ENCODE data around the gene CEP72.
A peak's percentile ranks its signal among the peaks of the same experiment; 100 is the strongest.

Gene CEP72

GRCh38 chr5:661891-662750 is 50.0 kb downstream of the CEP72 start:
- DNase-seq, result no peak

GRCh38 chr5:662751-663435 is 50.8 kb downstream of the CEP72 start:
- DNase-seq, result no peak

GRCh38 chr5:663436-664342 is 51.5 kb downstream of the CEP72 start:
- DNase-seq, result no peak

GRCh38 chr5:664343-664993 is 52.3 kb downstream of the CEP72 start:
- no peak for DNase-seq

- no peak for DNase-seq
Observed at GRCh38 chr5:664994-665360, 52.8 kb downstream of the CEP72 start.

- no peak for DNase-seq
Observed at GRCh38 chr5:665541-665955, 53.4 kb downstream of the CEP72 start.

DNA sequence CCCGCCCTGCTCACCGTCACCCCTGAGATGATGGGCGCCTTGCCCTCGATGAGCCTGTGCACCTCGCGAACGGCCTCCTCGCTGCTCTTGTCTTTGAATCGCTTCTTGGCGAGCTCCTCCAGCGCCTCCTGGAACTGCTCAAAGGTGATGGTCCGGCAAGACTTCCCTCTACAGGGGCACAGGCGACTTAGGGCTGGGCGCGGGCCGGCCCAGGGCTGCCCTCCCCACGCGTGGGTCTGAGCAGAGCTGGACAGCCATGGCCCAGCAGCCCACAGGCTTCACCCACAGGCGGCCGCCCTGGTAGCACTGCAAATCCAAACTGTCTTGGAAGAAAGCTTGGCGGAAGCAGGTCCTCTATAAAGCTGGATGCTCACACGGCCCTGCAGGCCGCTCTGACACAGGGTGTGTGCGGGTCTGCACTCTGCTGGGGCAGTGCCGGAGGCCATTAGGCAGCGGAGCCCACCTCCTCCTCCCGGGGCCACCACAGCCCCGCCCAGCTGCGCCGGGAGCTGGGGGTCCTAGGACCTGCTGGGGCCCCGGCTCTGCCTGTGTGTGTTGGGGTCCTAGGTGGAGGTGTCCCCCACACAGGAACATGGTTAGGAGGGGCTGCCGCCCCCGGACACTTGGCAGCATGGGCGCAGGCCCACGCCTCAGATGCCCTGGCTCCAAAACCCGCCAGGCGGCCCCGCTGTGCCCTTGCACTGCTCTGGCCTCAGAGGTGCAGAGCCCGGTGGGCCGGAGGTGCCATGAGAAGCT is 54.0 kb downstream of the CEP72 start:
- DNase-seq, result no peak

DNA sequence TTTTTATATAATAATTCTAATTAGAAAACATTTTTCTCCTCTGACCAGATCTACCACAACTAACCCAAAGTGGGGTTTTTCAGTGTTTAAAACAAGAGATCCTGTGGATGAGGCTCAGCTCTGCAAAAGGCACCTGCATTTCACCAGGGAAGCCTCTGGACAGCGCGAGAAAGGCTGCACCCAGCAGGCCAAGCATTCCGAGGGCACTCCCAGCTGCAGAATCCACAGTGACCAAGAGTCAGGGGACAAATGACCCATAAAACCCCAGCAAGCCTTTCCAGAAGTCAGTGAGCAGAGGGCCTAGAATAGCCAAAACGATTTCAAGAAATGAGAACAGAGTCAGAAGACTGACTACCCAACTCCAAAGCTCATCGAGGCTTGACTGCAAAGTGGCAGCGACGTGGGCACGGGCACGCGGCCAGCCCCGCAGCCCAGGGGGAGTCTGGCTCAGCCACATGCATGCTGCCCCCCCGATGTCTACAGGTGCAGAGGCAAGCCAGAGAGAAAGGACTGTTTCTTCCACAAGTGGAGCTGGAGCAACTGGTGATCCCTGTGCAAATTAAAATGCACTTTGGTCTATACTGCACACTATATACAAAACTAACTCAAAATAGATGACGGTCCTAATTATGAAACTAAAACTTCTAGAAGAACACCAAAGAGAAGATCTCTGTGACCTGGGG is 54.8 kb downstream of the CEP72 start:
- DNase-seq, result no peak

GRCh38 chr5:668283-668995 is 56.3 kb downstream of the CEP72 start:
- no peak for DNase-seq

- DNase-seq, result no peak
Observed at GRCh38 chr5:669111-669841, 57.1 kb downstream of the CEP72 start.

GRCh38 chr5:669842-670395 is 57.8 kb downstream of the CEP72 start:
- no peak for DNase-seq

- DNase-seq, result no peak
Observed at GRCh38 chr5:670396-671270, 58.5 kb downstream of the CEP72 start.

DNA sequence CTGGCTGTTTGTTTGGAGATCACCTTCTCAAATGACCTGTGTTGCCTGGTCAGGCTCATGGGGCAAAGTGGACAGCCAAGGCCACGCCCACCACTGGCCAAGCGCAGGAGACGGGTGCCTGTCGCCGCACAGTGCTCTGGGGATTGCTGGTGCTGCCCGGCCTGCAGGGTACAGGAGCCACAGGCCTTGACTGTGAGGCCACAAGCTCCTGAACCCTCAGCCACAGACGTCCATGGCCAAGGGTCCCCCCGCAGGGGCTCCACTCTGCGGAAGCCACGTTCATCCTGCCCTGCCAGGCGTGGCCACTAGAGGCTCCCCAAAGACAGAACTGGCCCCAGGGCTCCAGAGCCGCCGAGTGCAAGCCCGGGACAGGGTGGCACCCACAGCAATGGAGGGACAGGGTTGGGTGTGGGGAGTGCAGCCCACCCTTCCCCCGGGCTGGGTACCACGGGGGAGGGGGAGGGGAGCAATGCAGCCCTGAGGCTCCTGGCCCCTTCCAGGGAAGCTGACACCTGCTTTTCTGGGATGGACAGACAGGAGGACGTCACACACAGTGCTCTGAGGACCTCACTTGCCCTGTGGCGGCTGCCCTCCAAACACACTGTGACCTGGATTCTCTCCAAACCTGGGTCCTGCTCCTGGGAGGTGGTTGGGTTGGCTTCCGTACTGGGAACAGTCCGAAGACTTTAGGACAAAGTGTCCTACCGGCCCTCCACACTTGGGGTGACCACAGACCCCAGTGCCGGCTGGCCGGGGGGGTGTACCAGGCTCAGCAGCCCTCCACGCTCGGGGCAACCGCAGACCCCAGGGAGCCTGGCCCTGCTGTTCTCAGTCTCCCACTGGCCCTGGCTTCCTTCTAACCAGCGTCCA is 59.6 kb downstream of the CEP72 start:
- DNase-seq, result peak; percentile 48

GRCh38 chr5:672329-673160 is 60.4 kb downstream of the CEP72 start:
- peak; percentile 94 for DNase-seq

DNA sequence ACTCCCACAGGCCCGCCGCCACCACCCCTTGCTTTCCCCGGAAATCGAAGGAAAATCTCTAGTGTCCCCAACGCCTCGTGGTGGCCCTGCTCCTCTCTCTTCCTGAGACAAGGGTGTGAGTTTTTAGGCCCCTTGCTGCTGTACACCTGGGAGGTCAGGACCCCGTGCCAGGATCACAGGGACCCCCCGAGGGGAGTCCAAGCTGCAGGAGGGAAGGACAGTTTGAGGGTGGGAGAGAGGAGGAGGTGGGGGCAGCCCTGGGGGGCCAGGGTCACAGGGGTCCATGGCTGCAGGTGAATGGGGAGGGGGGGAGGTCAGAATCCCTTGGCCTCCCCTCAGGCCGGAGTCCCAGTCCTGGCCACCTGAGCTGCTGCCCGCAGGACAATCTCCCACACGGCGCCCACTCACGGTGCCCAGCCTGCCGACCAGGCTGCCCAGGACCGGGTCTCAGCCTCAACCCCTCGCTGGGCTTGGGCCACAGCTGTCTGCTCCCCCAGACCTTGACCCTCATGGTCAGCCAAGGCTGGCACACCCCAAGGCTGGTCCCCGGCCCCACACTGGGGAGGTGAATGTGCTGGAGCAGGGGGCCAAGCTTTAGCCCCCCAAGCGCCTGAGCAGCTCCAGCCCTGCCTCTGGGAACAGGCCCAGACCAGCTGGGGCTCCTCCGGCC is 61.2 kb downstream of the CEP72 start:
- DNase-seq, result no peak

Data from NCI-H2029 treated with DMSO at 0.1 percent for 48 hours (cell line).